OCI-LY3 (cell line): ENCODE results near the gene TMEM91.

Experiments
- H2AFZ ChIP-seq: fragments of 200-600, 300-600 bp; shearing (Covaris generic); 2 replicates; pipeline ENCODE4 v1.6.0; 2014; ENCODE audit warnings: antibody characterized with exemption, low read depth, low read length
- H3K27ac ChIP-seq: fragments of 200-600, 300-600 bp; sonication (generic); 2 replicates; pipeline ENCODE4 v1.5.1; 2014; ENCODE audit warnings: mild to moderate bottlenecking, low read length, moderate library complexity, mixed read lengths
- H3K27me3 ChIP-seq: fragments of 200-600, 300-600 bp; sonication (generic); 2 replicates; pipeline ENCODE4 v1.6.1; 2014; ENCODE audit warnings: low read depth, low read length, mixed read lengths
- H3K36me3 ChIP-seq: fragments of 200-600, 300-600 bp; sonication (generic); replicated peaks from 2 replicates; pipeline ENCODE3; 2014; ENCODE audit warnings: low read depth, low read length, mixed read lengths
- H3K4me1 ChIP-seq: fragments of 300-600, 200-600 bp; sonication (generic); 2 replicates; pipeline ENCODE4 v1.6.1; 2014; ENCODE audit warnings: low read length, mixed read lengths
- H3K4me2 ChIP-seq: fragments of 200-600, 300-600 bp; sonication (generic); 2 replicates; pipeline ENCODE4 v1.6.1; 2014; ENCODE audit warnings: low read length, mixed read lengths
- H3K4me3 ChIP-seq: fragments of 300-600, 200-600 bp; sonication (generic); 2 replicates; pipeline ENCODE4 v1.5.1; 2014; ENCODE audit warnings: antibody characterized with exemption, mild to moderate bottlenecking, low read length, moderate library complexity
- H3K79me2 ChIP-seq: fragments of 300-600, 200-600 bp; shearing (Covaris generic); 2 replicates; pipeline ENCODE4 v1.6.1; 2014; ENCODE audit warnings: mild to moderate bottlenecking, low read length, mixed read lengths
- H3K9ac ChIP-seq: fragments of 300-600, 200-600 bp; shearing (Covaris generic); 2 replicates; pipeline ENCODE4 v1.6.0; 2014; ENCODE audit warnings: mild to moderate bottlenecking, low read length, moderate library complexity
- H3K9me3 ChIP-seq: fragments of 200-600, 300-600 bp; shearing (Covaris generic); 2 replicates; pipeline ENCODE4 v1.6.1; 2014; ENCODE audit warnings: low read length, mixed read lengths; ENCODE audit not compliant: insufficient read depth
- H4K20me1 ChIP-seq: fragments of 200-600, 300-600 bp; sonication (generic); 2 replicates; pipeline ENCODE4 v1.6.1; 2016; ENCODE audit warnings: low read length, mixed read lengths; ENCODE audit not compliant: insufficient read depth
- CTCF ChIP-seq: fragments of 200-600, 300-600 bp; sonication (generic); IDR thresholded peaks from 2 replicates; pipeline ENCODE4 v1.5.1; 2014; ENCODE audit warnings: antibody characterized with exemption, low read length, low read depth
- EZH2phosphoT487 ChIP-seq: fragments of 200-600 bp; shearing (Covaris generic); IDR thresholded peaks from 2 replicates; pipeline ENCODE4 v1.6.1; 2018; ENCODE audit warnings: antibody characterized with exemption, mixed run types, low read depth

TMEM91 gene

GRCh38 chr19:41412953-41413352, 36.6 kb downstream of the TMEM91 start:
- Histone ChIP-seq H3K27ac (no peak overlapping the region), H3K36me3 (peaks cover 7% of the 10 kb centered on the region), H3K9ac (no peak overlapping the region), H3K9me3 (no peaks in the 10 kb centered on the region), H3K27me3 (no peaks in the 10 kb centered on the region), H3K4me2 (no peak overlapping the region), H3K4me3 (no peak overlapping the region), H2AFZ (no peak overlapping the region), H3K4me1 (no peaks in the 10 kb centered on the region), H3K79me2 (no peaks in the 10 kb centered on the region), H4K20me1 (peaks cover 3% of the 10 kb centered on the region; the same call in 1 of the 2 replicates)
- TF ChIP-seq CTCF (no peak), EZH2phosphoT487 (no peak)

GRCh38 chr19:41413947-41414346, 37.6 kb downstream of the TMEM91 start:
- no peaks in the 10 kb centered on the region for H3K79me2 ChIP-seq
- H3K9me3 ChIP-seq, result no peaks in the 10 kb centered on the region
- TF ChIP-seq EZH2phosphoT487 (no peak), CTCF (no peak)
- H3K4me3 ChIP-seq, result no peak overlapping the region
- H3K27ac ChIP-seq, result no peak overlapping the region
- no peaks in the 10 kb centered on the region for H3K27me3 ChIP-seq
- H3K4me2 ChIP-seq, result no peak overlapping the region
- no peak overlapping the region for H3K9ac ChIP-seq
- H3K36me3 ChIP-seq, result peaks cover 7% of the 10 kb centered on the region
- H2AFZ ChIP-seq, result no peak overlapping the region
- 0 out of 2 replicates have a peak, but pooled peaks cover 3% of the 10 kb centered on the region for H4K20me1 ChIP-seq
- H3K4me1 ChIP-seq, result no peaks in the 10 kb centered on the region

- Histone ChIP-seq H3K9ac (no peak overlapping the region), H3K79me2 (no peaks in the 10 kb centered on the region), H3K4me1 (no peaks in the 10 kb centered on the region), H3K27ac (no peak overlapping the region), H3K27me3 (no peaks in the 10 kb centered on the region), H3K9me3 (no peaks in the 10 kb centered on the region), H3K36me3 (peaks cover 7% of the 10 kb centered on the region), H3K4me3 (no peak overlapping the region), H2AFZ (no peak overlapping the region), H4K20me1 (0 out of 2 replicates have a peak, but pooled peaks cover 3% of the 10 kb centered on the region), H3K4me2 (no peak overlapping the region)
- TF ChIP-seq CTCF (no peak), EZH2phosphoT487 (no peak)
These were observed 38.1 kb downstream of the TMEM91 start for GRCh38 chr19:41414461-41414860.

GRCh38 chr19:41415154-41415571, 38.8 kb downstream of the TMEM91 start:
- H4K20me1 ChIP-seq, result no peaks in the 10 kb centered on the region

More at GRCh38 chr19:41415154-41415571, 38.8 kb downstream of the TMEM91 start:
- Histone ChIP-seq H3K9ac (no peak overlapping the region), H2AFZ (no peak overlapping the region), H3K4me1 (no peaks in the 10 kb centered on the region), H3K36me3 (peaks cover 10% of the 10 kb centered on the region), H3K27me3 (no peaks in the 10 kb centered on the region), H3K27ac (no peak overlapping the region), H3K9me3 (no peaks in the 10 kb centered on the region), H3K79me2 (no peaks in the 10 kb centered on the region), H3K4me2 (no peak overlapping the region), H3K4me3 (no peak overlapping the region)
- TF ChIP-seq CTCF (no peak), EZH2phosphoT487 (no peak)
